Central memory CD8-positive, alpha-beta T cell (primary cell): ENCODE results near the gene USP6NL.
A peak's percentile ranks its signal among the peaks of the same experiment; 100 is the strongest.

Experiments
- ATAC-seq: fragments of 150-1000 bp; cut with Tn5 transposase; replicated peaks from 2 replicates; pipeline ENCODE4 v1.10.0; 2022; ENCODE audit warnings: mild to moderate bottlenecking, moderate FRiP score, moderate number of reproducible peaks; ENCODE audit not compliant: poor library complexity, severe bottlenecking; ENCODE audit errors: extremely low read depth
- DNase-seq, 2 donors: peaks; one replicate each; pipeline ENCODE4 v3.0.0; 2021; ENCODE audit warnings: low spot score in 2 of 2
- H3K27ac Mint-ChIP-seq: one replicate; pipeline ENCODE4 v1.8.0; 2022; ENCODE audit warnings: low read depth, mild to moderate bottlenecking, moderate library complexity, mixed read lengths
- H3K27me3 Mint-ChIP-seq: one replicate; pipeline ENCODE4 v1.8.0; 2022; ENCODE audit warnings: mixed read lengths
- H3K36me3 Mint-ChIP-seq: one replicate; pipeline ENCODE4 v1.8.0; 2022; ENCODE audit warnings: mild to moderate bottlenecking, moderate library complexity, mixed read lengths; ENCODE audit not compliant: insufficient read depth
- H3K4me1 Mint-ChIP-seq: one replicate; pipeline ENCODE4 v1.8.0; 2022; ENCODE audit warnings: mixed read lengths
- H3K4me3 Mint-ChIP-seq: one replicate; pipeline ENCODE4 v1.8.0; 2022; ENCODE audit warnings: mild to moderate bottlenecking, moderate library complexity, mixed read lengths
- H3K9me3 Mint-ChIP-seq: one replicate; pipeline ENCODE4 v1.8.0; 2022; ENCODE audit warnings: mixed read lengths

USP6NL gene

DNA sequence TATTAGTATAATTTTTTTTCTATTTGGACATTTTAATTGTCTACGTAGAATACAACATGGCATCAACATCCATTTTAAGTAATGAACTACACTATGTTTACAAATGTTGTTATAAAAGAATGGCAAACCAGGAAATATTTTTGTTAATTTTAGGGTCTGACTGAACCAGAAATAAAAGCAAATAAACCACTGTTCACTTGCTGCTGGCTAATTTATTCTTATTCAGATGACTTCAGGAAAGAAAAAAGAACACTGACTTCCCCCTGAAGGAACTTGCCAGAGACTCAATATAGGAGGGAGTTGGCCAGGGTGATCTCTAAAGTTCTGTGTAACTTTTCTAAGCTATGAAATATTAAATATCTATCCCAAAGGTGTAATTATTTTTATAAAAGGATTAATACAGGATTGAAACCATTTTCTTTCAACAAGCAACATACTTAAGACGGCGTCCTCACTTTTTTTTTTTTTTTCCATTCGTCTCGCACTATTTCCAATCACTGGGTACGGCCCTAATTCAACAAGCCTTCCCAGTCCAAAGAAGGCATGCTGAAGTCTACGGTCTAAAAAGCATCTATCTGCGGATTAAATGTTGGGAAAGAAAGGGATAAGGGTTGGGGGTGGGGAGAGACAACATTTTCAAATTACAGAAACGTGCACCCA is 1.2 kb downstream of the USP6NL start:
- Mint-ChIP-seq H3K4me3 (peak overlapping the region; percentile 77), H3K9me3 (no peaks in the 10 kb centered on the region), H3K4me1 (peaks cover 21% of the 10 kb centered on the region), H3K27ac (peak overlapping the region; percentile 62), H3K36me3 (peaks cover 6% of the 10 kb centered on the region), H3K27me3 (peaks cover 31% of the 10 kb centered on the region)
- ATAC-seq (no peak), DNase-seq (no peak)

DNA sequence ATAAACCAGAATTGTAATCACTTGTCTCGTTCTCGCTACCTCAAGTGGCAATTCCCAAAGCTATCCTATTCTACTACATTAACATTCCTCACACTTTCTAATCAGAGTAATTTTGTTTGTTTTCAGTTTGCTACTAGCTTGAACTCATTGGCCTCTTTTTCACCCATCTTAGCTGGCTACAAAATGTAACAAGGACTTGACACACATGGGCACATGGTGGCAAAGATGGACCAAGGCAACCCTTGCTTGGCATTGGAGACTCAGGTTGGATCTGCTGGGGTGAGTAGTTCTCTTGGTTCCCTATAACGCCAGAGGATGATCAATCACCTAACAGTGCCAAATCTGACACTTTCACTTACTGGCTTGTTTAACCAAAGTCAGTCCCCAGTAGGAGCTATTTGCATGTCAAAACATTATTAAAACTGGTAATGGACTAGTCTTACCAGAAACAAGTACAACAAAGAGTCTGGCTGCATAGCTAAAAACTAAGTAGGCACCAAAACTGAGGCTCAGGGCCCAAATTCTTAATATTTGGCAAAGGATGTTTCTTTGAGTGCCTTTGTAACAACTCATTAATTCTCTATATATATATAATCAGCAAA is 1.9 kb downstream of the USP6NL start:
- ATAC-seq = no peak
- peaks cover 33% of the 10 kb centered on the region for H3K27me3 Mint-ChIP-seq
- no peaks in the 10 kb centered on the region for H3K9me3 Mint-ChIP-seq
- peaks cover 21% of the 10 kb centered on the region for H3K4me1 Mint-ChIP-seq
- no peak overlapping the region for H3K4me3 Mint-ChIP-seq
- no peak for DNase-seq
- H3K27ac Mint-ChIP-seq = no peak overlapping the region
- peaks cover 6% of the 10 kb centered on the region for H3K36me3 Mint-ChIP-seq

DNA sequence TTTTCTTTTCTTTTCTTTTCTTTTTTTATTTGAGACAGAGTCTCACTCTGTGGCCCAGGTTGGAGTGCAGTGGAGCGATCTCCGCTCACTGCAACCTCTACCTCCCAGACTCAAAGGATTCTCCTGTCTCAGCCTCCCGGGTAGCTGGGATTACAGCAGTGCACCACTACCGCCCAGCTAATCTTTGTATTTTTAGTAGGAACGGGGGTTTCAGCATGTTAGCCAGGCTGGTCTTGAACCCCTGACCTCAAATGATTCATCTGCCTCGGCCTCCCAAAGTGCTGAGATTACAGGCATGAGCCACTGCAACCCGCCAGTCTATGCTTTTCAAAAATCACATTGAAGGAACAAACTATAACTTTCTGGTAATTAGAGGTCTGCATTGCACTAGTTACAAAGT is 2.4 kb downstream of the USP6NL start:
- Mint-ChIP-seq H3K27ac (no peak overlapping the region), H3K27me3 (peaks cover 33% of the 10 kb centered on the region), H3K4me3 (no peak overlapping the region), H3K4me1 (peaks cover 19% of the 10 kb centered on the region), H3K36me3 (peaks cover 6% of the 10 kb centered on the region), H3K9me3 (no peaks in the 10 kb centered on the region)
- no peak for ATAC-seq
- no peak for DNase-seq

DNA sequence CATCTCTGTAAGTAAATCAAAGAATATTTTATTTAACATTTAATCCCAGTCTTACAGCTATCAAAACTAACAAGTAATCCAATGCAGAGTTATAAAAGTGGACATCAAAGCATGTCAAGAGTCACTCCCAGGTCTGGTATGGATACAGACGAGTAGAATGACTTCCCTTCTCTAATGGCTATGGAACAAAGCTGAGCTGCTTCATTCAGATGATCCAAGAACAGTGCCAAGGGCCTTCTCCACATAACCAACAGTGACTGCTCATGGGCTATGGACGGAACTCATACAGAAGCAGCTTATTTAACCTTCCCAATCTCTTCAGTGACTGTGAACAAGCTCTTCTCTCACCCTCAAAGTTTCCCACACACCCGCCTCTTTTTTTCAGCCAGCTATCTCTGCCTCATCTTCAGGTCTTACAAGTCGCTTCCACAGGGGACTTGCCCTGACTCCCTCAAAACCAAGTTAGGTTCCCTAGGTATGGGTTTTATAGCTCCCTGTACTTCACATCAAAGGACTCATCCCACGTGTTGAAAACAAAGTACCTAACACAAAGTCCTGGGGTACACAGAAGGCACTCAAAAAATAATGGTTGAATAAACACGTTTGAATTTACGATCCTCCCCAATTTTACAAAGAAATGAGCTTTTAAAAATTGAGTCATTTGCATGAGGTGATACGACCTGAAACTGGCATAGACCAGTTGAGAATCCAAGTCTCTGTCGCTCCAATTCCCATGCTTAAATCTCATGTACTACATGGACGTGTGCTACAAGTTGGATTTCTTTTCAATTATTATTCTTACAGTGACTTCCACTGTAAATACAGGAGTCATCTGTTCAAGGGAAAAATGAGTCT is 3.1 kb downstream of the USP6NL start:
- H3K36me3 Mint-ChIP-seq = peaks cover 6% of the 10 kb centered on the region
- DNase-seq (no peak), ATAC-seq (no peak)
- no peak overlapping the region for H3K27ac Mint-ChIP-seq
- no peaks in the 10 kb centered on the region for H3K9me3 Mint-ChIP-seq
- no peak overlapping the region for H3K4me3 Mint-ChIP-seq
- peaks cover 33% of the 10 kb centered on the region for H3K27me3 Mint-ChIP-seq
- H3K4me1 Mint-ChIP-seq = peaks cover 17% of the 10 kb centered on the region

DNA sequence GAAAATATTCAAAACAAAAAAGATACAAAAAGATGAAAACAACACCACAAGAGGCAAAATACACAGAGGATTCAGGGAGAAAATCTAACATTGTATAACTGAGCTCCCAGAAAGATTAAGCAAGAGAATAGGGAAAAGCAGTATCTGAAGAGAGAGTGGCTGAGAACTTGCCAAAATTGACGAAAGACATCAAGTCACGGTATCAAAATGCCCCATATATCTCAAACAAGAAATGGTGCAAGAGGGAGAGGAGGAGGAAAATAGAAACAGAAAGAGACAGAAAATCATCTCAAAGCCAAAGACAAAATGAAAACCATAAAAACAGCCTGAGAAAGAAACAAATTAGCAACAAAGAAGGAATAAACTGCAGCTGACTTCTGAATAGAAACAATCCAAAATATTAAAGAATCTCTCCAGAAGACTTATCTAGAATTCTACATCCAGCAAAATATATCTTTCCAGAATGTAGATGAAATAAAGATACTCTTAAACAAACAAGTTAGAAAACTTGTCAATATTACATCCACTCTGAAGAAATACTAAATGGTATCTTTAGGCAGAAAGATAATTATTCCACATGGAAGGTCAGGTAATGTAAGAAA is 5.5 kb downstream of the USP6NL start:
- Mint-ChIP-seq H3K4me3 (no peak overlapping the region), H3K36me3 (peaks cover 4% of the 10 kb centered on the region), H3K9me3 (no peaks in the 10 kb centered on the region), H3K27ac (no peak overlapping the region), H3K27me3 (peaks cover 33% of the 10 kb centered on the region), H3K4me1 (peaks cover 15% of the 10 kb centered on the region)
- ATAC-seq = no peak
- DNase-seq = no peak

DNA sequence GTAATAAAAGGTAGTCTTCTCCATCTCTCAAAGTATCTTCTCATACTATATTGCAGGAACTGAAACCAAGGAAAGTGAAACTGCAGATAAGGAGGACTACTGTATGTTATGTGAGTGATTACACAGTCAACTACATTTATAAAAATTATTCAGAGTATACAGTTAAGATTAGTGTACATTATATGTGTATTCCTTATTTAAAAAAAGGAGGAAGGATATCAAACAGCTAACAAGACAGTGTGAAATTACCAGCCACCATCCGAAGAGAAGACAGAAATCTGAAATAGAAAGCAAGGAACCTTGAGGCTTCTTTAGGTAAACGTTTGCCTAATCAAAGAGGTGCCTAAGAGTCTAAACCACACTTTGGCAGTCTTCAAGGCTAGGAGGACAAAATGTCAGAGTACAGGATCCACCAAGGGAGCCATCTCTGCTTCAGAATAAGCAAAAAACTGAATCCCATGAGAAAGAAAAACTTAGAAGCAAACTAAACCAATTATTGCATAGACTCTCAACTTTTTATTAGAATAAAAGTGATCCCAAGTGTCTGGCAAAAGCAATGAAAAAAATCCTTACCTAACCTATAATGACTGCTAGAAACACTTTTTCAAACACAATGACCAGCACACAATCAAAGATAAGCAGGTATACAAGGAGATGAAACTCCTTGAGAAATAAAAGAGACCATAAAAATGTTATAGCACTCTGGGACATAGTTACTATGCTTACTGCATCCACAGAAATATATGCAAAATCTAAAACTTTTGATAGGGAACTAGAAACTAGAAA is 6.4 kb downstream of the USP6NL start:
- Mint-ChIP-seq H3K27me3 (peaks cover 35% of the 10 kb centered on the region), H3K4me1 (peaks cover 8% of the 10 kb centered on the region), H3K36me3 (peaks cover under 1% of the 10 kb centered on the region), H3K9me3 (no peaks in the 10 kb centered on the region), H3K27ac (peak overlapping the region; percentile 73), H3K4me3 (no peak overlapping the region)
- ATAC-seq (peak; percentile 46), DNase-seq (no peak)

DNA sequence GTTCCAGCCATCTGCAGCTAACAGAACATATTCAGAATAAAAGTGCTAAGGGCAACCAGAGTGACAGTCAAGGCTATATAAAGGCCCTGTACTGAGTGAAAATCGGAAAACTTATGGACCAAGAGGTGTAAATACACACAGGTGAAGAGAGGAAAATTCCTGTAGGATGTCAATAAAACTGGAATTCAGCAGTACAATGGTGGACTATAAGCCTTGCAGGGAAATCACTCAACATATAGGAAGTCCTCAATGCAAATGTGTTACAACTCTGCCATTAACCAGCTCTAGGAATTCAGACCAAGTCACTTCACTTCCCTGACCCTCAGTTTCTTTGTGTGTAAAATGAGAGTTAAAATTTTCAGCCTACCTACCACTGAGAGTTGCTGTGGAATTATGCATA is 7.7 kb downstream of the USP6NL start:
- Mint-ChIP-seq H3K27me3 (peaks cover 31% of the 10 kb centered on the region), H3K27ac (no peak overlapping the region), H3K4me1 (peaks cover 8% of the 10 kb centered on the region), H3K9me3 (no peaks in the 10 kb centered on the region), H3K36me3 (no peaks in the 10 kb centered on the region), H3K4me3 (no peak overlapping the region)
- ATAC-seq (no peak), DNase-seq (no peak)

DNA sequence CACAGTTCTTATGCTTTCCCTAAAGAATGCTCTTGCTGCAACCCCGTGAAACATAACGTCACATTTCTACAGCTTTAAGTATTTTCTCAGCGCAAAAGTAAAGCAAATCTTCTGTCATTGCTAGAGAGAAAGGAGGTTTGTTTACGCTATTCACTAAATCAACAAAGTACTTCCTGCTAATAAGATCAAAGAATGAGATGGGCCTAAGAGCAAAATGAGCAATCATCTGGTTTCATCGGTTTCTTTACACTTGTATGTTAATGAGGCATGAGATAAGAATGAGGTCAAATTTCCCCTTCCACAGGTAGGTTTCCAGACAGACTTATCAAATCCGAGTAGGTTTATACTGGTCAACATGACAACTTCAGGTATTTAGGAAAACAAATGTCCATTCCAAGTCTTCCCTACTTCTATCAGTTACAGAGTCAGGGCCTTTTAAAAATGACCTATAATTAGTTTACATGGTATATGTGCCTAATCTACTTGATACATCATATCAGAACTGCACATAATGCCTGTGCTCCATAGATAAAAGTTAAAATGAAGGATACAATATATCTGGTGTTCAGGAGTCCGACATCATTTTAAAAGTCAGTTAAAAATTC is 8.4 kb downstream of the USP6NL start:
- no peaks in the 10 kb centered on the region for H3K9me3 Mint-ChIP-seq
- H3K4me3 Mint-ChIP-seq = no peak overlapping the region
- peaks cover 8% of the 10 kb centered on the region for H3K4me1 Mint-ChIP-seq
- H3K27ac Mint-ChIP-seq = no peak overlapping the region
- DNase-seq = no peak
- no peak for ATAC-seq
- H3K27me3 Mint-ChIP-seq = peaks cover 23% of the 10 kb centered on the region
- H3K36me3 Mint-ChIP-seq = no peaks in the 10 kb centered on the region

DNA sequence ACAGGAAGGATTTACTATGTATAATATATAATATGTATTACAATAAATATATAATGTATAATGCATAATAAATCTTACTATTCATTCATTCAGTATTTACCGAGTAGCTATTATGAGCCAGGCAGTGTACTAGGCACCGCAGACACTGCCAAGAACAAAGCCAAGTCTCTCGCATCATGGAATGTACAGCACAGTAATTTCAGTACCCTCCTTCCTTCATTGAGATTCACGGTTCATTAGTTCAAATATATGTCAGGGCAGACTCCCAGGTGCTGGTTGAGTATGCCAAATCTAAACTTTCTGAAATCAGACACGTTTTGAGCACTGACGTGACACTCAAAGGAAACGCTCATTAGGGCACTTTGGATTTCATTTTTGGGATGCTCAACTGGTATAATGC is 9.1 kb downstream of the USP6NL start:
- no peaks in the 10 kb centered on the region for H3K9me3 Mint-ChIP-seq
- peaks cover 8% of the 10 kb centered on the region for H3K4me1 Mint-ChIP-seq
- ATAC-seq (no peak), DNase-seq (no peak)
- no peaks in the 10 kb centered on the region for H3K36me3 Mint-ChIP-seq
- no peak overlapping the region for H3K4me3 Mint-ChIP-seq
- peaks cover 22% of the 10 kb centered on the region for H3K27me3 Mint-ChIP-seq
- no peak overlapping the region for H3K27ac Mint-ChIP-seq

DNA sequence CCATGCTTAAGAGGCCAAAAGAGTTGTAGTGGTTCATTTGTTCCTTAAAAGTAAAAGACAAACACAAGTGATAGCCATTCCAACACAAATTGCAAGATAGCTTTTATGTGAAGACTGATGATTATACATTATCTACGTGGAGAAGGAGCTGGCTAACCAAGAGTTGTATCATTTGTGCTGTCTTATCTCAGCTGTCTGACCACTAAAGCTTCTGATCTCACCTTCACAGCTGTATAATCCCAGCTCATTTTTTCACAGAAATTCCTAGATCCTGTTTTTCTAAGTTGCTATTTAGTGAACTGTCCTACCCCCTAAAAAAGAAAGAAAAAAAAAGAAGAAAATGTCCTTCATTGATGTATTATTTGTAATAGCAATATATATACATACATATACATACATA is 9.8 kb downstream of the USP6NL start:
- Mint-ChIP-seq H3K27ac (no peak overlapping the region), H3K4me1 (peaks cover 8% of the 10 kb centered on the region), H3K9me3 (no peaks in the 10 kb centered on the region), H3K4me3 (no peak overlapping the region), H3K36me3 (no peaks in the 10 kb centered on the region), H3K27me3 (peaks cover 22% of the 10 kb centered on the region)
- DNase-seq (no peak), ATAC-seq (no peak)

DNA sequence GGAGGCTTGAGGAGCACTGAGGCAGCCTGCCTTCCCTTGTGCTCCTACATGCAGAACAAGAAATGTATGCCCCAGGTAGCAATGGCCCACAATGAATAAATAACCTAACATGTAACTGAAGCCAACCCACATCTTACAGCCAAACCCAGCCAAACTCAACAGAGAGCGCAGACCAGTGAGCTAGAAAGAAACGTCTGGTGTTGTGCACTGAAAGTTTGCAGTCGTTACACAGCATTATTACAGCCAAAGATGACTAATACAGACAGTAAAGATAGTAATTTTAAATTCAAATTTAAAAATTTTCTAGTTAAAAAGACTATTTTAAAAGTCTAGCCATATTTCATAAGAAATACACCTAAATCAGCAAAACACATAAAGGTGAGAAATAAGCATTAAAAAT is 11.2 kb downstream of the USP6NL start:
- ATAC-seq = no peak
- H3K4me3 Mint-ChIP-seq = no peak overlapping the region
- H3K4me1 Mint-ChIP-seq = peaks cover 8% of the 10 kb centered on the region

More for the DNA sequence above, 11.2 kb downstream of the USP6NL start:
- no peak for DNase-seq
- peaks cover 9% of the 10 kb centered on the region for H3K27me3 Mint-ChIP-seq
- H3K36me3 Mint-ChIP-seq = no peaks in the 10 kb centered on the region
- no peak overlapping the region for H3K27ac Mint-ChIP-seq
- H3K9me3 Mint-ChIP-seq = no peaks in the 10 kb centered on the region
